GM18870 (cell line): ENCODE measurements around the gene RHOXF2.
"Not testable (repeated sequence)": the region's sequence is repeated elsewhere in the genome, so short reads cannot be mapped to it uniquely, and the experiment has no call there.

ENCODE experiments used
- ATAC-seq: cut with Tn5 transposase; IDR thresholded peaks from one replicate; pipeline ENCODE4 v1.9.1; 2021; ENCODE audit warnings: moderate library complexity; ENCODE audit not compliant: unreplicated experiment

Gene RHOXF2, protein sequence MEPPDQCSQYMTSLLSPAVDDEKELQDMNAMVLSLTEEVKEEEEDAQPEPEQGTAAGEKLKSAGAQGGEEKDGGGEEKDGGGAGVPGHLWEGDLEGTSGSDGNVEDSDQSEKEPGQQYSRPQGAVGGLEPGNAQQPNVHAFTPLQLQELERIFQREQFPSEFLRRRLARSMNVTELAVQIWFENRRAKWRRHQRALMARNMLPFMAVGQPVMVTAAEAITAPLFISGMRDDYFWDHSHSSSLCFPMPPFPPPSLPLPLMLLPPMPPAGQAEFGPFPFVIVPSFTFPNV

DNA sequence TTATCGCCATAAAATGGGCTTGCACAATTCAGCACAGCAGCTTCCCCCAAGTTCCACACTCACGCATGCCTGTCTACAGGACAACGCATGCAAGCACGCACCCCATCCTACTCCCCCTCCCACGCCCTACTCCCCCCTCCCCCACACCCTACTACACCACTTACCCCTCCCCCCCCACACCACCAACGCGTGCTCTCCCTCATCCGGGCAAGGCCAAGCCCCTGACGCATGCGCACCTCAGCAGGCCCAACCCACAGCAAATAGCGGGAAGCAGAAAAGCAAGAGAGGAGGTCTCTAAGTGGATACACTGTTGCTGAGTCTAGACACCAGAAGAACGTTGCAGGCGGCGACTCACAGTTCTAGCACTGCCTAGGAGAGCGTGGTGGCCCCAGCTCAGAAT lies at the start of gene RHOXF2:
TSS of gene RHOXF2 (plus strand) at position 301 of the 400 bp plus-strand sequence. CDS start 138 bp downstream, outside the sequence.
- ATAC-seq = not testable (repeated sequence)

DNA sequence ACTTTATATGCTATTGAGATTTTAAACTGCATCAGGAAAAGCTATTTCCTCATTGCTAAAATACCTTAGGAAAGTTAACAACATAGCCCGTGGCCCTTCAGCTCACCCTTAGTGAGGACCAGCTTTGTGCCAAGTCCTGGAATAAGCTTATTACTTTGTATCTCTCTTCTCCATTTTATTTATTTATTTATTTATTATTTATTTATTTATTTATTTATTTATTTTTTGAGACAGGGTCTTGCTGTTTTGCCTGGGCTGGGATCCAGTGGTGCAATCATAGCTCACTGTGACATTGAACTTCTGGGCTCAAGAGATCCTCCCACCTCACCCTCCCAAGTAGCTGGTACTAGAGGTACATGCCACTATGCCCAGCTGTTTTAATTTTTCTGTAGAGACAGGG lies 49.0 kb upstream of the RHOXF2 start:
- ATAC-seq = no peak

DNA sequence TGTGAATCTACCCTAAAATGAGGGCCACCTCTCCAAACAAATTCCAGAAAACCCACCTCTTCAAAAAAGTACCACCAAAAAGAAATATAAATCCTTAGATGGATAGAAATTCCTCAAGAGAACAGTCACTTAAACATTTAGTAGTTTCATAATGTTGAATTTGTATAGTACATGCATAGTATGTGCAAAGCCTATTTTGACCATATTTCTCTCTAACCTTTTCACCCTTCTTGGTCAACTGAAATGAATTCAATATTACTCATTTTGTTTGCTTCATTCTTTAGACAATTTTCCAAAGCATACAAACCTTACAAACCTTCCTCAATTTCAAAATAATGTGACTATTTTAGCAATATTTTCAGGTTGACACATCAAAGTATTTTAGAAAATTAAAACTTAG lies 46.8 kb upstream of the RHOXF2 start:
- no peak for ATAC-seq

DNA sequence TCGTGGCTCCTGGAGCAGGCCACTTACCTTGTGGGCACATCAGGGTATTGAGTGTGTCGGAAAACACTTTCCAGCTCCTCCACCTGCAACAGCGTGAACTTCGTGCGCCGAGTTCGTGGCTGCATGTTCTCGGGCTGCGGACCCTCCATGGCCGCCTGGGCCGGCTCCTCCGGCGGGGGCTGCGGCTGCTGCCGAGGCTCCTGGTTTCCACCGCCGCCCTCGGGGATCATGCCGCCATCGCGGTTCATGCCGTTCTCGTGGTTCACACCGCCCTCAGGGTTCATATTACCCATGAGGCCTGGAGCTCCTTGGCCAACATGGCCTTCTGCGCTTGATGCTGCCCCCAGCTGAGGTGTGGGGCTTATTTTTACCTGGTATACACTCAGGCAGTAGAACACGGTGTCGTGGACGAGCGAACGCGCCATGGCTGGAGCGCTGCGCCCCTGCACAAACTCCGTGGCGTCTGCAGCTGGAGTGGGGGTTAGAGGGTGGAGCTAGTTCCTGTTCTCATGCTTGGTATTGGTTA lies 42.9 kb upstream of the RHOXF2 start, which contains the start of gene RHOXF1:
TSS of gene RHOXF1 (minus strand) at position 476 of the 526 bp plus-strand sequence. CDS start at position 425, 51 bp downstream.
- no peak for ATAC-seq

DNA sequence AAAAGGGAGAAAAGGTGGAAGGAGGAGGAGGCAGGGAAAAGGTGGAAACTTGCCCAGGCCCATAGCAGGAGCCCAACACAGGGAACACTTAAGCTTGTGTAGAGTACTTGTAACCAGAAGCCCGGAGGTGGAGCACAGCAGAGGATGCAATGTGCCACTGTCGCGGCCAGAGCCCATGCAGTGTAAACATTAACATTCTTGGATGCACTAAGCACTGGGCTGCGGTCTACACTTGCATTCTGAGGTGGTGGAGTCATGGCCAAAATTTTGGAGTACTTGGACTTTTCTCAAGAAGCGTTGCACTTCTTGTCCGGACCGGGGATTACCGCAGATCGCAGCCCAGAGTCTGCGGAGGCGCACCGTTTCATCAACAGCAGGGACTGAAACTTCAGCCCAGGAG lies 38.2 kb upstream of the RHOXF2 start:
- ATAC-seq = no peak

DNA sequence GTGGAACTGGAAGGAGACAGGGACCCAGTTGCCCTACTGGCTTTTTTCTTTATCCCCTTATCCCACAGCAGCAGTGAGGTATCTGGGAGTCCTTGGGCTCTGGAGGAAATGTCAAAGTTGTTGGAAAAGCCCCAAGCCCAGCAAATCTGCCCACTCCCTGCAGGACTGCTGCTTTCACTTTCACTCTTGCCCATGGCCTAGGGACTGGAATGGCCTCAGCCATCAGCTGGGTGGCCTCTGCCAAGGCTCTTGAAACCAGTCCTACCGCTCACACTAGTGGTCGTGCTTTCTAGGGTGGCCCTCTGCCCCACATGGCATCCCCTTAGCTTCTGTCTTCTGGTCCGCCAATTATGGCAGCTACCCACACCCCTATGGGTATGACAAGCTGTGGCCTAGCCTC lies 33.0 kb upstream of the RHOXF2 start:
- no peak for ATAC-seq

DNA sequence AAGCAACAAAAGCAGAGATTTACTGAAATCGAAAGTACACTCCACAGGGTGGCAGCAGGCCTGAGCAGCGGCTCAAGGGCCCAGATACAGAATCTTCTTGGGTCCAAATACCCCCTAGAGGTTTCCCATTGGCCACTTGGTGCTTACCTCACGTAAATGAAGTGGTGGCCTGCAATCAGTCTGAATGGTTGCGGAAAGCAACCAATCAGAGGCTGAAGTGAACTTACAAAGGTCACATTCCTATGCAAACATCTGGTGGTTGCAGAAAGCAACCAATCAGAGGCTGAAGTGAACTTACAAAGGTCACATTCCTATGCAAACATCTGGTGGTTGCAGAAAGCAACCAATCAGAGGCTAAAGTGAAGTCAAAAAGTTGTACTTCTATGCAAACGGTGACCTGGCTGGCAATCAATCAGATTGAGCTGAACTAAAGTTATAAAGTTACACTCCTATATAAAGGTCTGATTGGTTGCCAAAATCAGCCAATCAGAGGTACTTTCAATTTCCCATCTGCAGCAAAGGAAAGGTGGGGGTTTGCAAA lies 30.0 kb upstream of the RHOXF2 start:
- ATAC-seq = not testable (repeated sequence)

DNA sequence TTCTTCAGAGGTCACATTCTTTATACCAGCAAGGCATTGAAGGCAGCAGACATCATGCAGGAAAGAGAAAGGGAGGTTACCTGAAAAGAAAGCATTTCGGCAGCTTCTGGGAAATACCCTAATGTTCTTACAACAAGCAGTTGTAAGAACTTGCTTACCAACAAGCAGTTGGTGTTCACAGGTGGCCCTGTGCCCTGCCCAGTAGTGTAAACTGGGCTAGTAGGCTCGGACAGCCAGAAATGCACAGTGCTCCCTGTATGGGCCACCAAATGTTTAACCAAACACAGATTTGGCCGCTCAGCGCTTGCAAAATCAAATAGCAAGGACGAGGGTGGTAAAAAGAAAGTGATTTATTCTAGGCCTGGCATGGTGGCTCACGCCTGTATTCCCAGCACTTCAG lies 22.3 kb upstream of the RHOXF2 start:
- ATAC-seq = no peak

DNA sequence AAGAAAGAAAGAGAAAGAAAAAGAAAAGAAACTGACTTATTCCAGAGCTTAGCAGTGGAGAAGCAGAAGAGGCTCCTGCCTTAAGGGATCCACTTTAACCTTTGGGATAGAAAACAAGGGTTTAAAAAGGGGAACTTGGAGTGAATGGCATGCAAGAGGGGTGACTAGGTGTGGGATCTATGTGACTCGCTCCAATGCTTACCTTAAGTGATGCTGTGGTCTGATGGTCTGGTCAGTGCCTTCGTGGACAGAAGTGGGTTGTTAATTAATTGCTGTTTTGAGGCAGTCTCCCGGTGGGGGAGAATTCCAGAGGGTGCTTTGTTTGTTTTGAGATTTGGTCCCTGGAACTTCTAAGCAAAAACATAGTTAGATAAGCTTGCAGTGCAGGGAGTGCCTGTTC lies 21.6 kb upstream of the RHOXF2 start:
- ATAC-seq = no peak

DNA sequence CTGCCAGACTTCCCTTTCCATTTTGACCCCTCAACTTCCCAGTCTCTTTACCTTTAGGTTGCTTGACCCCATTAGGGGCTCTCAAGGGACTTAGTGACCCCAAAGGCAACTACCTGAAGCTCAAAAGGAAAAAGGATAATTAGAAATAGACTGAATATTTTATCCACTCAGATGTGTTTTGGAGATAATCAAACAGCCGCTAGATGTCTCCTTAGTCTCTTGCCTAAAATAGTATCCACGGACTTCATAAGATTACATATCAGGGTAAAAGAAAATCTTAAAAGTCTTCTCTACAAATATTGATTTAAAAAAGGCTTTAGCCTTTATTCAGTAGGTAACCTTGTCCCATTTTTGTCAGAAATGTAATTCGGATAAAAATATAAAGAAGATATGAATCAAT lies 21.0 kb upstream of the RHOXF2 start:
- ATAC-seq = no peak

DNA sequence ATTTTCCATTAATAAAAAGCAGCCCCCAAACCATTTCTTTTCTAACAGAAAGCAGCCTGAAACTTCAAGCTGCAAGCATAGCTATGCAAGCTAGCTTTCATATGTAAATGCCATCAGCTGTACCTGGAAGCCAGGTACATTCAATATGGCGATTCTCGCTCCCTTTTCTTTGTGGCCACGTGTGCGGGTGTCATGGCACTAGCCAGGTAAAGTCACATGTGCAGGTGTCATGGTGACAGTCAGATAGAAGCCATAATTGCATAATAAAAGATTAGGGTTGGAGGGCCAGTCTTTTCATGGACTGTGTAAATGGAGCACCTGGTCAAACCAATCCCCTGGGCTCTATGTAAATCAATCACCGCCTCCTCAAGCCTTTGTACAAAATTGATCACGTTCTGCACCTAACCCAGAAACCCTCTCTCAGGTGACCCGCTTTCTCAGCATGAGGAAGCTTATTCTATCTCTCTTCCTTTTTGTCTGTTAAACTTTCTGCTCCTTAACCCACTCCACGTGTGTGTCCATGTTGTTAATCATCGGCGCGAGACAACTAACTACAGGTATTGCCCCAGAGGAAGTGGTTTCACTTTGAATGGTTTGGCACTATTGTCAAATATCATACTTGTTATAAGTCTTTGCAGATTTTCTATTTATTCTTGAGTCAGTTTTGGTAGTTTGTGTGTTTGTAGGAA lies 18.0 kb upstream of the RHOXF2 start:
- ATAC-seq = no peak

DNA sequence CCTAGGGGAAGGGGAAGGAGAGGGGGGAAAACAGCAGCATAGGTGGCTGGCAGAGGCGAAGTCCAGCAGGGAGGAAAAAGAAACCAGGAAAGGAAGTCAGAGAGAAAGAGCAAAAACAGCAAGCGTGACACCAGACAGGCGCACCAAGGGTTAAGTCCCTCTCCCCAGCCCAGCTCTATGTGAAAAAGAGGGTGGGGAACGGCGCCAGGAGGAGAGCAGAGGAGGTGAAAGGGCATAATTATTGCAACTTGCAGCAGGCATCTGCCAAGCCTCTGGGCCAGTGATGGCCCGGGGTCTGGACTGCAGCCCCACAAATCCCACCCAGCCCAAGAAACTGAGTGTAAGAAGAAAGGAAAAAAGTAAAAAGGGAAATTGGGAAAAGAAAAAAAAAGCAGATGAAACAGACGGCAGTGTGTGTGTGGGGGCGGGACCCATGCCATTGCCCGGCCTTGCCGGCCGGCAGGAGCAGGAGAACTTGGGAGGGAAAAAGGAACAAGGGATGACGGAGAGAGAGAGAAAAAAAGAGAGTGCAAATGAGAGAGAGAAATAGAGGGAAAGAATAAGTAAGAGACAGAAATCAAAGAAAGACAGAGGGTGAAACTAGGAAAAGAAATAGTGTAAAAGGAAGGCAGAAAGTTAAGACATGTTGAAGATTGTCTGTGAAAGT lies 14.1 kb upstream of the RHOXF2 start:
- no peak for ATAC-seq

DNA sequence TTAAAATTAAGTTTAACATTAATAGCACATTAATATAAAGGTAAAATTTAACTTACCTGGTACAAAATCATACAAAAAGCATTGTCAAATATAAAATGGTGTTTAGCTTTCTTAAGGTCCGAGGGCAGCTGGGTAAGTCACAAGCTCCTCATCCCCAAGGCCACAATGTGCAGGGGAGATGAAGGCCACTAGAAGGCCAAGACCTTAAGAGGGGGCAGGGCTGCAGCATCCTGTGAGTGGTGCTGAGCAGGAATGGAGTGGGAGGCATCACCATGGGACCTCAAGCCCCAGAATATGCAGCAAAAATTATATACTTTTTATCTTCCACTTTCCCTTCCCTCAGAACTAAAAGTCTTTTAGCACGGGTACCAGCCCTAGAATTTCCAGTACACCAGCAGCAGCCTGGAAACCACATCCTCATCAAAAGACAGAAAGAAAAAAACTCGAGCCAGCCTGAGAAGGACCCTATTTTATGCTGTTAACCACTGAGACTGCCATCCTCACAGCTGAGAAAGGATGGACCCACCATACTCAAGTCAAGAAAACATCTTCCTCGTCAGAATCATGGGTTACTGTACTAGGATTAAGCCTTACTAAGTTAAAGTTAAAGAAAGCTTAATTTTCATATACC lies 13.0 kb upstream of the RHOXF2 start:
- ATAC-seq = no peak

DNA sequence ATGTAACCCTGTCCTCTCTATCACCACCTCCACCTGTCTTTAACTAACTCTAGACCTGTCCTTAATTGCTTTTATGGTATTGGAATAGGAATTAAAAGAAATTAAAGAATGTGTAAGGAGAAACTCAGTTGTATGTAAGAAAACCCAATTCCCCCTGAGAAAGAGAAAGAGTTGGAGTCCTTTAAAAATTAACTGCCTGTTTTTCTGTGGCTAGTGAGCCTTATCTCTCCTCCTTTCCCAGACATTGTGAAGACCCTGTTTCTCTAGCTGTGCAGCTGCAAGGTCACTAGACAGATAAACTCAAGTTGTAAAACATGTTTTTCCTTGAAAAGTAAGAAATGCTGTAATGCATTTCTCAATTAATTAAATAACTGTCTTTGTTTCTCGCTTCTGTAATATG lies 12.1 kb upstream of the RHOXF2 start:
- ATAC-seq = not testable (repeated sequence)

DNA sequence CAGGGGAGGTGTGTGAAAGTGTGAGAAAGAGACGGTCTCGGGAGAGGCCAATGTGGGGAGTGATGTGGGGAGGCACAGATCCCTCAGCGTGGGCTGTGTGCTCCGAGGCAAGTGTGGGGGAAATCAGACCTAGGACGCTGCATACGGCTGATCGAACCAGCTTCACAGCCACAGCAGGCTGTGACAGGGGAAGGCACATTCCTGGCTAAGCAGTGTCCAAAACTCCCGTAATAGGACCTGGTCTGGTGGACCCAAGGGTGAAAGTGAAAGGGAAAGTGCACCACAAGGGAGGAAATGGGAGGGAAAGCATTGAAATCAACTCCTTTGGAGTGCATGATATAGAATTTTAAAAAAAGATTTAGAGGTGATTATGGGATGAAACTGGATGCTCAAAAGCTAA lies 10.9 kb upstream of the RHOXF2 start:
- no peak for ATAC-seq

DNA sequence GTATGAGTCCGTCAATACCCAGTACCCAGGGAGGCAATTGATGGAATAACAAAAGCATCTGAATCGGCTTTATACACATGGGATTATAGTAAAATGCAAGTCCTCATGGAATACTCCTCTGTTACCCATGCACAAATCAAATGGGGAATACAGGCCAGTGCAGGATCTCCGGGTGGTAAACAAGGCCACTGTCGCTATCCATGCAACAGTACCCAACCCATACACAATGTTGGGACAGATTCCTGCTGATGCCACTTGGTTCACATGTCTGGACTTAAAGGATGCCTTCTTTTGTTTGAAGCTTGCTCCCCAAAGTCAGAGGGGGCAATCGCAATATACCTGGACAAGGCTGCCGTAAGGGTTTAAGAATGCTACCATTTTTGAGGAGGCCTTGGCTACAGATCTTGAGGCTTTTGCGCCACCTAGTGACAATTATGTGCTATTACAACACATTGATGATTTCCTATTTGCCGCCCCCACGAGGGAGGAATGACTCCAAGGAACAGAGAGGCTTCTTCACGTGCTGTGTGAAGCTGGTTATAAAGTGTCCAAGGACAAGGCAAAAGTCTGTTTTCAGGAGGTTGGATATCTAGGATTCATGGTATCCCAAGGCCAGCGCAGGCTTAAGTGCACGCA lies 8.2 kb upstream of the RHOXF2 start:
- ATAC-seq = not testable (repeated sequence)

DNA sequence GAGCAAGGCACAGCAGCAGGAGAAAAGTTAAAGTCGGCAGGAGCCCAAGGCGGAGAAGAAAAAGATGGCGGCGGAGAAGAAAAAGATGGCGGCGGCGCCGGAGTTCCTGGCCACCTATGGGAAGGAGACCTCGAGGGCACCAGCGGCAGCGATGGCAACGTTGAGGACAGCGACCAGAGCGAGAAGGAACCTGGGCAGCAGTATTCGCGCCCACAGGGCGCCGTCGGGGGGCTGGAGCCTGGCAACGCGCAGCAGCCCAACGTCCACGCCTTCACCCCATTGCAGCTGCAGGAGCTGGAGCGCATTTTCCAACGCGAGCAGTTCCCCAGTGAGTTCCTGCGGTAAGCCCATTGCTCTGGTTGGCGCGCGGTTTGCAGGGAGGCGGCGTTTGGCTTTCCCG lies 673 bp downstream of the RHOXF2 start:
- ATAC-seq = not testable (repeated sequence)

DNA sequence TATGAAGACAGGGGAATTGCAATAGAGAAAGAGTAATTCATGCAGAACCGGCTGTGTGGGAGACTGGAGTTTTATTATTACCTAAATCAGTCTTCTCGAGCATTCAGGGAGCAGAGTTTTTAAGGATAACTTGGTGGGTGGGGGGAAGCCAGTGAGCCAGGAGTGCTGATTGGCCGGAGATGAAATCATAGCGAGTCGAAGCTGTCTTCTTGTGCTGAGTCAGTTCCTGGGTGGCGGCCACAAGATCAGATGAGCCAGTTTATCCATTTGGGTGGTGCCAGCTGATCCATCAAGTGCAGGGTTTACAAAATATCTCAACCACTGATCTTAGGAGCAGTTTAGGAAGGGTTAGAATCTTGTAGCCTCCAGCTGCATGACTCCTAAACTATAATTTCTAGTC lies 34.8 kb downstream of the RHOXF2 start:
- ATAC-seq = not testable (repeated sequence)

DNA sequence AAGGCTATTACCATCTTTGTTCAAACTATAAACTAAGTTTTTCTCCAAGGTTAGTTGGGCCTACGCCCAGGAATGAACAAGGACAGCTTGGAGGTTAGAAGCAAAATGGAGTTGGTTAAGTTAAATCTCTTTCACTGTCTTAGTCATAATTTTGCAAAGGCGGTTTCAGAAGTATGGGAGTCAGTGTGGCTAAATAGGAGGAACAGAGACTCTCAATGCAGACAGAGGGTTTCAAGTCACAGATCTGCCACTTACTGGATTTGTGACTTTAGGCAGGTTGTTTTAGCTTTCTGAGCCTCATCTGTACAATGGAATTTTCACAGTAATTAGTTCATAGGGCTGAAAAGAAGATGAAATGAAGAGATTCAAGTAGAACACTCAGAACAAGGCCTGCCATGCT lies 35.3 kb downstream of the RHOXF2 start:
- not testable (repeated sequence) for ATAC-seq

DNA sequence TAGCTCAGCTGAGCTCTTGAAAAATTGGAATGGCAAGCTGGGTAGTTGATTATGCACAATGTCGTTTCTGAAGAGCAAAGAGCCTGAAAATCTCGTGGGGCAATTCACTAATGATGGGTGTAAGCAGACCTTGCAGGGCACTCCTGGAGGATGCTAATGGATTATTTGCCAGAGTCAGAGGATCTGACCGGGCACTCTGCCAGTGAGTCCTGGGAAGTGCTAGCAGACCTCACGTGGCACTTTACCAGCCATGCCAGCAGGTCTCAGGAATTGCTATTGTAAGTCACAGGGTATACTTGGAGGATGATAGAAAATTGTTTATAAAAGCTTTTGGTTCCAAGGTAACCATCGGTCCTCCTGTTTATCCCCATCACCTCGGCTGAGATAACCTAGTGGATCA lies 37.4 kb downstream of the RHOXF2 start:
- ATAC-seq = not testable (repeated sequence)
